Cardiac muscle cell (in vitro differentiated cells and primary cell): ENCODE data around the gene SUPV3L1. TPM values are rescaled to one million over a fixed set of nuclear protein-coding genes. Genes with fewer than 3 reads are reported as not detected.

Source experiments
- DNase-seq, 2 donors: peaks; one replicate each; pipeline versions ENCODE4 v3.0.0 to v3.0.0-alpha.2; 2010 to 2017; ENCODE audit warnings: low read depth in 1 of 2, low spot score in 1 of 2
- H3K27ac ChIP-seq: fragments of 200-600 bp; sonication (generic); 2 replicates; pipeline ENCODE4 v1.5.1; 2016
- H3K27me3 ChIP-seq: fragments of 200-600 bp; sonication (generic); 2 replicates; pipeline ENCODE4 v1.6.0; 2016; ENCODE audit warnings: control low read depth
- H3K36me3 ChIP-seq: fragments of 200-600 bp; sonication (generic); 2 replicates; pipeline ENCODE4 v1.5.1; 2016; ENCODE audit warnings: control low read depth
- H3K4me1 ChIP-seq: fragments of 200-600 bp; sonication (generic); 2 replicates; pipeline ENCODE4 v1.8.1; 2017; ENCODE audit warnings: low read depth, mild to moderate bottlenecking, mixed run types
- H3K4me3 ChIP-seq: fragments of 200-600 bp; sonication (generic); 2 replicates; pipeline ENCODE4 v1.5.1; 2016; ENCODE audit warnings: mild to moderate bottlenecking
- H3K9me3 ChIP-seq: fragments of 200-600 bp; sonication (generic); 2 replicates; pipeline ENCODE4 v1.5.1; 2017; ENCODE audit warnings: low read depth, mild to moderate bottlenecking, control low read depth
- CTCF ChIP-seq: IDR thresholded peaks from 2 replicates; pipeline ENCODE4 v1.5.1; 2012; ENCODE audit warnings: low read depth, mild to moderate bottlenecking, low read length
- polyA plus RNA-seq: library from polyadenylated mRNA; unstranded; fragments of >200 nt; fragmentation: Nextera tagmentation; extraction: Ambion mirVana; gene quantifications from 2 replicates; pipeline ENCODE4 v1.2.1, GENCODE V29; 2016
- total RNA-seq: library from RNA; depleted of rRNA; stranded (reverse); fragments of >200 nt; gene quantifications from 2 replicates; pipeline ENCODE4 v1.2.3, GENCODE V29; 2016

The SUPV3L1 gene
- total and polyA plus RNA-seq, 2 experiments from 2014 or later: 31.9 to 40.8 TPM

DNA sequence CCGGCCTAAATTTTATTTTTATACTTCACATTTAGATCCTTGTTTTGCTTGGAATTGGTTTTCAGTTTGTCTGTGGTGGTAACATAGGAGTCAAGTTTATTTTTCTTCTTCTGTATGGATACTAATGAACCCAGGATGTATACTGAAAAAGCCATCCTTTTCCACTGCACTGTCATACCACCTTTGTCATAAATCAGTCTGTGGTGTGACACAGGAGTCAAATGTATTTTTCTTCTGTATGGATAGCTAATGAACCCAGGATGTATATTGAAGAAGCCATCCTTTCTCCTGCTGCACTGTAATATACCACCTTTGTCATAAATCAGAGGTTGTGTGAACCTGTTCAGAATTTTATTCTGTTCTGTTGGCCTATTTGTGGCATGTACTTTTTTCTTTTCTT is 34.7 kb upstream of the SUPV3L1 start:
- DNase-seq: no peak

DNA sequence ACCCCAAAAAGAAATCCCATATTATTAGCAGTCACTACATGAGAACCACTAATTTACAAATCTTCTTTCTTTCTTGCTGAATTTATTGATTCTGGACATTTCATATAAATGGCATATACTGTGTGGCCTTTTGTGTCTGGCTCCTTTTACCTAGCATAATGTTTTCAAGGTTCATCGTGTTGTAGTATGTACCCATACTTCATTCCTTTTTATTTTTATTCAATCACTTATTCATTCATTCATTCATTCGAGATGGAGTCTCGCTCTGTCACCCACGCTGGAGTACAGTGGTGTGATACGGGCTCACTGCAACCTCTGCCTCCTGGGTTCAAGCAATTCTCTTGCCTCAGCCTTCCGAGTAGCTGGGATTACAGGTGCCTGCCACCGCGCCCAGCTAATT is 34.2 kb upstream of the SUPV3L1 start:
- no peaks in the 10 kb centered on the region for H3K9me3 ChIP-seq
- no peak overlapping the region for H3K27ac ChIP-seq
- TF ChIP-seq CTCF: no peak
- no peaks in the 10 kb centered on the region for H3K27me3 ChIP-seq
- DNase-seq: no peak
- H3K4me1 ChIP-seq: no peaks in the 10 kb centered on the region
- no peaks in the 10 kb centered on the region for H3K36me3 ChIP-seq
- H3K4me3 ChIP-seq: no peak overlapping the region

More for the DNA sequence above, 34.7 kb upstream of the SUPV3L1 start:
- no peaks in the 10 kb centered on the region for H3K4me1 ChIP-seq
- H3K27ac ChIP-seq: no peak overlapping the region
- no peaks in the 10 kb centered on the region for H3K9me3 ChIP-seq
- H3K4me3 ChIP-seq: no peak overlapping the region
- no peaks in the 10 kb centered on the region for H3K27me3 ChIP-seq
- no peaks in the 10 kb centered on the region for H3K36me3 ChIP-seq
- TF ChIP-seq CTCF: no peak

DNA sequence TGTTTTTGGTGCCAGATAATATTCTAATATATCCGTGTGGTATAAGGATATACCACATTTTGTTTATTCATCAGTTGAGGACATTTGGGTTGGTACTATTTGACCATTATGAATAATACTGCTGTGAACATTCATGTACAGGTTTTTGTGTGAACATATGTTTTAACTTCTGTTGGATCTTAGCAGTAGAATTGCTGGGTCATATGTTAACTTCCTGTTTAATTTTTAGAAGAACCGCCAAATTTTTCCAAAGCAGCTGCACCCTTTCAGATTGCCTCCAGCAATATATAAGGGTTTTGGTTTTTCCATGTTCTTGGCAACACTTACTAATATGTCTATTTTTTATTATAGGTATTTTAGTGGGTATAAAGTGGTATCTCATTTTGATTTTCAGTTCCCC is 33.3 kb upstream of the SUPV3L1 start:
- no peak overlapping the region for H3K4me3 ChIP-seq
- no peak for TF ChIP-seq CTCF
- H3K9me3 ChIP-seq: no peaks in the 10 kb centered on the region
- H3K4me1 ChIP-seq: no peaks in the 10 kb centered on the region
- no peak overlapping the region for H3K27ac ChIP-seq
- no peak for DNase-seq
- H3K36me3 ChIP-seq: no peaks in the 10 kb centered on the region
- H3K27me3 ChIP-seq: no peaks in the 10 kb centered on the region

DNA sequence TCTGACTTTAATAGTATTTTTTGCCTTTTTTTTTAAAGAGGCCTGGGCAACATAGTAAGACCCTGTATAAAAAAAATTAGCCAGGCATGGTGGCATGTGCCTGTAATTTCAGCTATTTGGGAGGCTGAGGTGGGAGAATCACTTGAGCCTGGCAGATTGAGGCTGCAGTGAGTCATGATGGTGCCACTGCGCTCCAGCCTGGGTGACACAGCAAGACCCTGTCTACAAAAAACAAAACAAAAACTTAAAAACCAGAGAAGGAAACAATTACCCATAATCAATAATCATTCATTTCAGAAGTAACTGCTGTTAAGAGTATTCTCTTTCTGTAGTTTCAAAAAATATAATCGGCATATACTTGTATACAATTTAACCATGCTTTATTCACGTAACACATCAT is 28.1 kb upstream of the SUPV3L1 start:
- Histone ChIP-seq H3K4me3 (no peak overlapping the region), H3K27me3 (no peaks in the 10 kb centered on the region), H3K27ac (no peak overlapping the region), H3K36me3 (no peaks in the 10 kb centered on the region), H3K4me1 (no peaks in the 10 kb centered on the region), H3K9me3 (no peaks in the 10 kb centered on the region)
- no peak for TF ChIP-seq CTCF
- DNase-seq: no peak

DNA sequence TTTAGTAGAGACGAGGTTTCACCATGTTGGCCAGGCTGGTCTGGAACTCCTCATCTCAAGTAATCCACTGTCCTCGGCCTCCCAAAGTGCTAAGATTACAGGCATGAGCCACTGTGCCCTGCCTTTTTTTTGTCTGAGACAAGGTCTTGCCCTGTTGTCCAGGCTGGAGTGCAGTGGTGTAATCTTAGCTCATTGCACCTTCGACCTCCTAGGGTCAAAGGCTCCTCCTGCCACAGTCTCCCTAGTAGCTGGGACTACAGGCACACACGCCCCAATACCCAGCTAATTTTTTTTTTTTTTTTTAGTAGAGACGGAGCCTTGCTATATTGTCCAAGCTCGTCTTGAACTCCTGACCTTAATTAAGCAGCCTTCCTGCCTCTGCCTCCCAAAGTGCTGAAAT is 26.8 kb upstream of the SUPV3L1 start:
- no peak overlapping the region for H3K27ac ChIP-seq
- H3K36me3 ChIP-seq: peaks cover 4% of the 10 kb centered on the region
- DNase-seq: no peak
- TF ChIP-seq CTCF: no peak
- no peaks in the 10 kb centered on the region for H3K27me3 ChIP-seq
- no peak overlapping the region for H3K4me3 ChIP-seq
- H3K4me1 ChIP-seq: no peaks in the 10 kb centered on the region
- no peaks in the 10 kb centered on the region for H3K9me3 ChIP-seq

DNA sequence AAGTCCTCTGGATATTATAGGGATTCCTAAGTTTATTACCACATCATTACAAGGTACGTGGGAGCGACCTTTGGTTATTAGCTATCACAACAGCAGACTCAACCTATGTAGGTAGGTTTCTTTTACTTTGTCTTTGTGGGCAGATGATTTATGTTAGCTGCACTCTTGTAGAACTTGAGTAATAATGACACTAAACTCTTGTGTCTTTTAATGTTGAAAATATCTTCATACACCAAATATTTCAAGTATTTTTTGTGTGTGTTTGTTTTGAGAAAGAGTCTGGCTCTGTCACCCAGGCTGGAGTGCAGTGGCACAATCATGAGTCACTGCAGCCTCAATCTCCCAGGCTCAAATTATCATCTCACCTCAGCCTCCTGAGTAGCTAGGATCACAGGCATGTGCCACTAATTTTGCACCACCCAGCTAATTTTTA is 19.2 kb upstream of the SUPV3L1 start:
- TF ChIP-seq CTCF: no peak
- no peak overlapping the region for H3K27ac ChIP-seq
- H3K27me3 ChIP-seq: no peaks in the 10 kb centered on the region
- peaks cover 18% of the 10 kb centered on the region for H3K36me3 ChIP-seq
- no peaks in the 10 kb centered on the region for H3K9me3 ChIP-seq
- no peaks in the 10 kb centered on the region for H3K4me1 ChIP-seq
- no peak overlapping the region for H3K4me3 ChIP-seq
- DNase-seq: no peak
